NCI-H82 treated with DMSO at 0.1 percent for 48 hours (cell line): Measurements from ENCODE around the gene MAMLD1.
A peak's percentile ranks its signal among the peaks of the same experiment; 100 is the strongest.
"Not testable (repeated sequence)": the region's sequence is repeated elsewhere in the genome, so short reads cannot be mapped to it uniquely, and the experiment has no call there.

Experiments
- DNase-seq: peaks from one replicate; lab custom pipeline; 2025; ENCODE audit not compliant: unreplicated experiment; lab: John Stamatoyannopoulos, UW

Gene MAMLD1

GRCh38 chrX:150362599-150363481 lies at the start of gene MAMLD1:
MAMLD1 (plus strand) TSS chrX:150363317; CDS start chrX:150445517, 82,200 bp downstream.
- DNase-seq, result no peak

- no peak for DNase-seq
These were observed 49.6 kb upstream of the MAMLD1 start for GRCh38 chrX:150313514-150313913.

- no peak for DNase-seq
These were observed 48.9 kb upstream of the MAMLD1 start for GRCh38 chrX:150314186-150314585.

GRCh38 chrX:150316564-150316963 lies 46.6 kb upstream of the MAMLD1 start:
- no peak for DNase-seq

- no peak for DNase-seq
These were observed 40.1 kb upstream of the MAMLD1 start for GRCh38 chrX:150323020-150323419.

- no peak for DNase-seq
These were observed 38.9 kb upstream of the MAMLD1 start for GRCh38 chrX:150324035-150324728.

GRCh38 chrX:150324919-150325318 lies 38.2 kb upstream of the MAMLD1 start:
- no peak for DNase-seq

- no peak for DNase-seq
These were observed 36.4 kb upstream of the MAMLD1 start for GRCh38 chrX:150326541-150327247.

GRCh38 chrX:150329282-150329681 lies 33.8 kb upstream of the MAMLD1 start:
- DNase-seq, result no peak

GRCh38 chrX:150329868-150330267 lies 33.2 kb upstream of the MAMLD1 start:
- no peak for DNase-seq

- no peak for DNase-seq
These were observed 31.1 kb upstream of the MAMLD1 start for GRCh38 chrX:150332023-150332422.

GRCh38 chrX:150334100-150334499 lies 29.0 kb upstream of the MAMLD1 start:
- no peak for DNase-seq

GRCh38 chrX:150334981-150335380 lies 28.1 kb upstream of the MAMLD1 start:
- DNase-seq, result no peak

- no peak for DNase-seq
These were observed 26.1 kb upstream of the MAMLD1 start for GRCh38 chrX:150337026-150337425.

GRCh38 chrX:150337536-150337935 lies 25.6 kb upstream of the MAMLD1 start:
- no peak for DNase-seq

- no peak for DNase-seq
These were observed 24.5 kb upstream of the MAMLD1 start for GRCh38 chrX:150338615-150339014.

- no peak for DNase-seq
These were observed 23.4 kb upstream of the MAMLD1 start for GRCh38 chrX:150339736-150340135.

- DNase-seq, result not testable (repeated sequence)
These were observed 22.8 kb upstream of the MAMLD1 start for GRCh38 chrX:150340326-150340725.

- no peak for DNase-seq
These were observed 15.6 kb upstream of the MAMLD1 start for GRCh38 chrX:150347471-150347870.

- peak; percentile 41 for DNase-seq
These were observed 14.8 kb upstream of the MAMLD1 start for GRCh38 chrX:150348365-150348764.

GRCh38 chrX:150352114-150352513 lies 11.0 kb upstream of the MAMLD1 start:
- DNase-seq, result no peak

GRCh38 chrX:150352581-150352980 lies 10.5 kb upstream of the MAMLD1 start:
- DNase-seq, result no peak
